H1 (cell line): Measurements from ENCODE around the gene HOXB5. TPM values are rescaled to one million over a fixed set of nuclear protein-coding genes. Genes with fewer than 3 reads are reported as not detected.
A peak's percentile ranks its signal among the peaks of the same experiment; 100 is the strongest.

Source experiments
- CTCF ChIA-PET: fragments of 300-600 bp; sonication (Branson Sonifier 250); formaldehyde crosslinking; loops from one replicate; lab custom pipeline; 2021; ENCODE audit not compliant: partially characterized antibody; lab: Charles Lee
- POLR2A ChIA-PET: fragments of 300-600 bp; sonication (Branson Sonifier 250); formaldehyde crosslinking; loops from one replicate; lab custom pipeline; 2021; ENCODE audit warnings: inconsistent platforms; ENCODE audit not compliant: partially characterized antibody; lab: Charles Lee
- DNase-seq, 2 experiments: peaks; one replicate each; pipeline versions ENCODE4 v3.0.0 to v3.0.0-alpha.2; 2010 to 2022; ENCODE audit warnings: low spot score in 2 of 2, low read depth in 1 of 2, mixed read lengths in 1 of 2
- FAIRE-seq: peaks from 2 replicates; lab custom pipeline; 2011; peaks lifted over from hg19 to GRCh38; lab: Jason Lieb, UNC
- H2AFZ ChIP-seq: 2 replicates; pipeline ENCODE4 v1.8.1; 2012; ENCODE audit warnings: low read length, inconsistent platforms
- H2AK5ac ChIP-seq: 2 replicates; pipeline ENCODE4 v1.6.1; 2013; ENCODE audit warnings: low read depth, low read length
- H2BK120ac ChIP-seq: replicated peaks from 2 replicates; pipeline ENCODE3; 2013; ENCODE audit warnings: low read depth, low read length, inconsistent platforms
- H2BK12ac ChIP-seq: 2 replicates; pipeline ENCODE4 v1.6.1; 2013; ENCODE audit warnings: low read depth, low read length
- H2BK15ac ChIP-seq: 2 replicates; pipeline ENCODE4 v1.6.1; 2013; ENCODE audit warnings: low read length
- H2BK20ac ChIP-seq: 2 replicates; pipeline ENCODE4 v1.6.1; 2013; ENCODE audit warnings: low read length
- H2BK5ac ChIP-seq: 2 replicates; pipeline ENCODE4 v1.6.1; 2013; ENCODE audit warnings: low read depth, low read length
- H3K14ac ChIP-seq: 2 replicates; pipeline ENCODE4 v1.6.1; 2013; ENCODE audit warnings: inconsistent platforms; ENCODE audit not compliant: insufficient read length
- H3K18ac ChIP-seq: 2 replicates; pipeline ENCODE4 v1.6.1; 2013; ENCODE audit warnings: low read length; ENCODE audit errors: extremely low read depth
- H3K23ac ChIP-seq: 2 replicates; pipeline ENCODE4 v1.6.1; 2013; ENCODE audit warnings: inconsistent platforms; ENCODE audit not compliant: insufficient read length
- H3K23me2 ChIP-seq: 2 replicates; pipeline ENCODE4 v1.6.1; 2013; ENCODE audit warnings: low read depth, low read length
- H3K27ac ChIP-seq: 2 replicates; pipeline ENCODE4 v1.6.1; 2011; ENCODE audit warnings: low read depth, low read length, inconsistent platforms
- H3K27me3 ChIP-seq, 4 experiments: replicated peaks in 1 of 4; 1 replicate in 1 of 4; 2 replicates in 3 of 4; pipeline versions ENCODE4 v1.6.1 to v1.8.1; 2011 to 2013; ENCODE audit warnings: low read length in 3 of 4, mild to moderate bottlenecking in 3 of 4, inconsistent platforms in 2 of 4, mixed read lengths in 2 of 4, moderate library complexity in 1 of 4; ENCODE audit not compliant: control insufficient read depth in 3 of 4, insufficient read depth in 3 of 4; ENCODE audit errors: extremely low read depth in 1 of 4
- H3K36me3 ChIP-seq, 4 experiments: 2 replicates each; pipeline versions ENCODE4 v1.6.1 to v1.8.1; 2011 to 2013; ENCODE audit warnings: mild to moderate bottlenecking in 4 of 4, low read length in 3 of 4, moderate library complexity in 2 of 4, control low read depth in 1 of 4, inconsistent platforms in 1 of 4; ENCODE audit not compliant: insufficient read depth in 4 of 4, control insufficient read depth in 2 of 4
- H3K4ac ChIP-seq: replicated peaks from 2 replicates; pipeline ENCODE3; 2013; ENCODE audit warnings: low read length, low read depth, mixed read lengths, inconsistent platforms; ENCODE audit not compliant: insufficient read length
- H3K4me1 ChIP-seq, 4 experiments: replicated peaks in 1 of 4; 1 replicate in 1 of 4; 2 replicates in 3 of 4; pipeline versions ENCODE4 v1.6.1 to v1.8.1; 2011 to 2013; ENCODE audit warnings: low read length in 3 of 4, inconsistent platforms in 2 of 4, mixed read lengths in 1 of 4; ENCODE audit not compliant: insufficient read depth in 4 of 4, control insufficient read depth in 3 of 4
- H3K4me2 ChIP-seq, 2 experiments: 2 replicates each; pipeline versions ENCODE4 v1.6.1 to v1.8.1; 2011 to 2013; ENCODE audit warnings: low read depth in 2 of 2, low read length in 2 of 2, control low read depth in 1 of 2, inconsistent platforms in 1 of 2, mild to moderate bottlenecking in 1 of 2; ENCODE audit not compliant: insufficient read depth in 1 of 2
- H3K4me3 ChIP-seq, 4 experiments: fragments of 200-600, 300-600 bp in 1 of 4; sonication (generic), shearing (Covaris generic), sonication (Bioruptor Twin) in 1 of 4; 2 replicates each; pipeline versions ENCODE4 v1.5.1 to v1.8.1; 2011 to 2016; ENCODE audit warnings: low read length in 4 of 4, low read depth in 3 of 4, control low read depth in 2 of 4, inconsistent platforms in 2 of 4, mild to moderate bottlenecking in 2 of 4, mixed read lengths in 1 of 4, moderate library complexity in 1 of 4; ENCODE audit not compliant: insufficient read depth in 2 of 4; ENCODE audit errors: extremely low read depth in 1 of 4
- H3K56ac ChIP-seq: replicated peaks from 2 replicates; pipeline ENCODE3; 2013; ENCODE audit warnings: low read depth, mild to moderate bottlenecking, mixed read lengths, low read length, inconsistent platforms; ENCODE audit not compliant: insufficient read length
- H3K79me1 ChIP-seq: 2 replicates; pipeline ENCODE4 v1.6.1; 2013; ENCODE audit warnings: low read depth, low read length, control low read depth
- H3K79me2 ChIP-seq, 2 experiments: 2 replicates each; pipeline versions ENCODE4 v1.6.1 to v1.8.1; 2012 to 2013; ENCODE audit warnings: low read length in 2 of 2, mild to moderate bottlenecking in 2 of 2, inconsistent platforms in 1 of 2; ENCODE audit not compliant: insufficient read depth in 2 of 2, control insufficient read depth in 1 of 2
- H3K9ac ChIP-seq, 4 experiments: replicated peaks in 1 of 4; 1 replicate in 1 of 4; 2 replicates in 3 of 4; pipeline versions ENCODE4 v1.6.1 to v1.8.1; 2011 to 2013; ENCODE audit warnings: low read depth in 3 of 4, low read length in 3 of 4, control low read depth in 2 of 4, mild to moderate bottlenecking in 2 of 4, moderate library complexity in 2 of 4, inconsistent platforms in 1 of 4; ENCODE audit errors: extremely low read depth in 1 of 4
- H3K9me3 ChIP-seq, 2 experiments: 2 replicates each; pipeline versions ENCODE4 v1.6.1 to v1.8.1; 2012 to 2013; ENCODE audit warnings: mild to moderate bottlenecking in 2 of 2, moderate library complexity in 2 of 2, control low read depth in 1 of 2, inconsistent platforms in 1 of 2, low read depth in 1 of 2, low read length in 1 of 2, mixed read lengths in 1 of 2; ENCODE audit not compliant: insufficient read depth in 2 of 2
- H4K20me1 ChIP-seq, 2 experiments: replicated peaks in 1 of 2; 2 replicates each; pipeline versions ENCODE3 to v1.8.1; 2011 to 2013; ENCODE audit warnings: inconsistent platforms in 2 of 2, low read length in 2 of 2, mild to moderate bottlenecking in 1 of 2; ENCODE audit not compliant: insufficient read depth in 2 of 2, control insufficient read depth in 1 of 2
- H4K5ac ChIP-seq: 2 replicates; pipeline ENCODE4 v1.6.1; 2013; ENCODE audit warnings: low read length, low read depth, mixed read lengths, inconsistent platforms; ENCODE audit not compliant: insufficient read length
- H4K8ac ChIP-seq: 2 replicates; pipeline ENCODE4 v1.8.0; 2013; ENCODE audit warnings: mild to moderate bottlenecking, moderate library complexity, low read length, inconsistent platforms; ENCODE audit not compliant: insufficient read depth; ENCODE audit errors: extremely low read depth
- H4K91ac ChIP-seq: replicated peaks from 2 replicates; pipeline ENCODE3; 2013; ENCODE audit warnings: low read length, mixed read lengths, inconsistent platforms; ENCODE audit not compliant: insufficient read length
- CREB1 ChIP-seq: IDR thresholded peaks from 2 replicates; pipeline ENCODE4 v1.6.1; 2012; ENCODE audit warnings: inconsistent platforms
- CTCF ChIP-seq, 3 experiments: IDR thresholded peaks; 1 replicate in 2 of 3; 2 replicates in 1 of 3; pipeline versions ENCODE4 v1.5.1 to v1.6.1; 2011; ENCODE audit warnings: low read length in 3 of 3, mild to moderate bottlenecking in 3 of 3, inconsistent platforms in 2 of 3, low read depth in 1 of 3, moderate library complexity in 1 of 3; ENCODE audit not compliant: insufficient read depth in 1 of 3; ENCODE audit errors: control extremely low read depth in 1 of 3
- FOSL1 ChIP-seq: IDR thresholded peaks from 2 replicates; pipeline ENCODE4 v1.6.1; 2011; ENCODE audit warnings: mild to moderate bottlenecking, low read depth, low read length, moderate library complexity; ENCODE audit not compliant: insufficient read depth
- KDM5A ChIP-seq: fragments of 200-600 bp; IDR thresholded peaks from 2 replicates; pipeline ENCODE4 v1.7.1; 2012; ENCODE audit warnings: mild to moderate bottlenecking, low read length, inconsistent platforms, mixed read lengths
- POLR2A ChIP-seq, 2 experiments: IDR thresholded peaks; 1 replicate in 1 of 2; 2 replicates in 1 of 2; pipeline ENCODE4 v1.6.1; 2011; ENCODE audit warnings: low read depth in 2 of 2, low read length in 2 of 2, mild to moderate bottlenecking in 2 of 2; ENCODE audit errors: control extremely low read depth in 1 of 2
- RAD21 ChIP-seq, 2 experiments: IDR thresholded peaks in 1 of 2; conservative IDR thresholded peaks in 1 of 2; 2 replicates each; pipeline ENCODE4 v1.6.1; 2011; ENCODE audit warnings: low read depth in 2 of 2, low read length in 2 of 2, improper control_type of control experiment in 1 of 2, inconsistent platforms in 1 of 2, mild to moderate bottlenecking in 1 of 2, moderate library complexity in 1 of 2
- RFX5 ChIP-seq: IDR thresholded peaks from 2 replicates; pipeline ENCODE4 v1.6.1; 2011; ENCODE audit warnings: low read depth, low read length, improper control_type of control experiment, borderline replicate concordance
- SP4 ChIP-seq: IDR thresholded peaks from 2 replicates; pipeline ENCODE4 v1.6.1; 2012; ENCODE audit warnings: low read length, inconsistent platforms
- TAF1 ChIP-seq: IDR thresholded peaks from 2 replicates; pipeline ENCODE4 v1.6.1; 2011; ENCODE audit warnings: mild to moderate bottlenecking, low read depth, low read length
- TEAD4 ChIP-seq: IDR thresholded peaks from 2 replicates; pipeline ENCODE4 v1.6.1; 2012; ENCODE audit warnings: low read depth, low read length, inconsistent platforms, mixed read lengths
- YY1 ChIP-seq: IDR thresholded peaks from 2 replicates; pipeline ENCODE4 v1.6.1; 2011; ENCODE audit warnings: low read depth, mild to moderate bottlenecking, low read length
- WGBS, 2 experiments: shearing (Covaris generic) in 1 of 2; methylation state at CpG; one replicate each; pipeline versions ENCODE4 v1.1.6 to v1.1.7; 2013 to 2015; ENCODE audit warnings: low lambda C conversion rate in 2 of 2, mixed read lengths in 2 of 2, inconsistent platforms in 1 of 2, low coverage in 1 of 2, missing lambda C conversion rate in 1 of 2; ENCODE audit not compliant: insufficient replicate concordance in 2 of 2, insufficient coverage in 1 of 2, insufficient read length in 1 of 2; ENCODE audit errors: extremely low coverage in 1 of 2, missing lambda C conversion rate in 1 of 2; 5-methylcytosine and 5-hydroxymethylcytosine counted together
- polyA plus RNA-seq, 7 experiments: library from polyadenylated mRNA; depleted of rRNA in 3 of 7; stranded (reverse) in 5 of 7; unstranded in 2 of 7; fragments of >200 nt in 5 of 7; fragments of 200-250 nt in 2 of 7; gene quantifications; 1 replicate in 5 of 7; 2 replicates in 1 of 7; 4 replicates in 1 of 7; pipeline versions ENCODE4 v1.2.1 to v1.2.3, GENCODE V29; 2011 to 2013; ENCODE audit warnings: missing spikeins in 2 of 7, mixed read lengths in 2 of 7
- total RNA-seq: library from RNA; stranded (reverse); fragmentation: NEBNext Ultra II Directional; extraction: Animal tissue kit (Norgen Biotek cat#: 25700); gene quantifications from 2 replicates; pipeline ENCODE4 v1.2.1, GENCODE V29; 2021

HOXB5 gene
- total and polyA plus RNA-seq, 2 of the 8 experiments (the other 6 are each of a cell fraction or from before 2014, with no cell fraction given), result not detected

DNA sequence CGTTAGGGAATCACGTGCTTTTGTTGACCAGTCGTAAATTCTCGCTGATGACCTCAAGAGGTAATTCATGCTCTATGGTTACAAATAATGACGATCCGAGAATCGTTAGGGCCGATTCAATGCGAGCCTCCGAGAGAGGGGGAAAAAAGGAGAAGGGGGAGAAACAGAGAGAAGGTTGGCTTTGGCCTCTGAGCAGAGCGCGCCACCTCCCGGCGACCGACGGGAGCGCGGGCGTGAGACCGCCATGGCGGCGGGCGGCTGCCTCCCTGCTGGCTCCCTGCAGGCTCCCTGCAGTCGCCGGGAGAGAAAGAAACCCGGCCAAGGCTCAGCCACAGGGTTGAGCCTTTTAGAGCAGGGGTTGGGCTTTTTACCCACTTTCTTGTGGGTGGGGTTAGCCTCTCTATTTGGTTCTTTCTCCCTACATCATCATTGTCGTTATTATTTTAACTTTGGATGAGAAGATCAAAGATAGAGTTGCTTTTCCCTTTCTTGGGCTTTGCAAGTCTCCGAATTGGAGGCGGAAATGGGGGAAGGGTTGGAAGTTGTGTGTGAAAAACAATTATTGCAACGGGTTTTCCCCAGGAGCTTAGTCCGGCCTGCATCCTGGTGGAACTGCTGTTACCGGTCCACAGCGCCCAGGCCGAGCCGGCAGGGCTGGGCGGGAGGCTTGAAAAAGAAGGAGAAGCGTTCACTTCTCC is 410 bp upstream of the HOXB5 start:
- H2AK5ac ChIP-seq, result no peak overlapping the region
- H3K36me3 ChIP-seq, result no peaks in the 10 kb centered on the region; a peak in 1 of 8 replicates
- H3K18ac ChIP-seq, result no peak overlapping the region; the same call in 1 of the 2 replicates
- ChIA-PET CTCF (interaction anchor here (0.7 to 7.0 kb wide), 39 partner anchors 15 to 435 kb away, joined by 3 to 53 read pairs (median 5); partner anchors contain the start of gene HOXB9), POLR2A (no interaction called here)
- no peak overlapping the region for H3K27ac ChIP-seq
- H3K14ac ChIP-seq, result no peak overlapping the region
- no peak overlapping the region for H2BK120ac ChIP-seq
- FAIRE-seq, result no peak
- H3K56ac ChIP-seq, result no peak overlapping the region
- H4K20me1 ChIP-seq, result peaks cover 37 to 45% of the 10 kb centered on the region in 2 experiments
- peak overlapping the region in 1 of 2 experiments; percentile 45; a peak in 3 of 4 replicates for H3K4me2 ChIP-seq
- no peak overlapping the region for H3K4ac ChIP-seq
- no peaks in the 10 kb centered on the region; a peak in 1 of 4 replicates for H3K9me3 ChIP-seq
- peaks cover 0 to 12% (median 4%) of the 10 kb centered on the region in 4 experiments; a peak in 5 of 7 replicates for H3K4me1 ChIP-seq
- H2BK5ac ChIP-seq, result no peak overlapping the region
- WGBS, 2 experiments, result 4% methylated on average over 33 of the region's 37 CpGs; no CpG with 5 or more reads in 1 of the 2 experiments
- no peak overlapping the region for H4K8ac ChIP-seq
- H2BK12ac ChIP-seq, result no peak overlapping the region
- H3K23me2 ChIP-seq, result no peaks in the 10 kb centered on the region; the same call in 1 of the 2 replicates
- peaks cover 96 to 100% (median 99%) of the 10 kb centered on the region in 4 experiments for H3K27me3 ChIP-seq
- H4K91ac ChIP-seq, result no peak overlapping the region
- no peak overlapping the region for H4K5ac ChIP-seq
- no peak overlapping the region for H3K4me3 ChIP-seq
- peak; percentile 51 to 95 for DNase-seq
- no peak overlapping the region for H2AFZ ChIP-seq
- H2BK15ac ChIP-seq, result no peak overlapping the region
- no peaks in the 10 kb centered on the region for H3K79me1 ChIP-seq
- no peak overlapping the region for H3K9ac ChIP-seq
- H3K79me2 ChIP-seq, result no peaks in the 10 kb centered on the region
- no peak overlapping the region for H3K23ac ChIP-seq
- no peak overlapping the region for H2BK20ac ChIP-seq
- TF ChIP-seq KDM5A (no peak), FOSL1 (no peak), CREB1 (no peak), POLR2A (IDR thresholded peaks at IDR 0.05; ENCODE audit: control extremely low read depth in 1 of 2, low read depth in 2 of 2, low read length in 2 of 2) (no peak), SP4 (no peak), CTCF (IDR thresholded peaks at IDR 0.05; ENCODE audit: control extremely low read depth in 1 of 3, insufficient read depth in 1 of 3, low read depth in 1 of 3, low read length in 3 of 3) (peak; percentile 86 to 89 (median 89)), RFX5 (no peak), TAF1 (no peak), YY1 (peak; percentile 94), RAD21 (IDR thresholded peaks at IDR 0.05 in 1 of 2, conservative IDR thresholded peaks at IDR 0.05 in 1 of 2; ENCODE audit: low read depth in 2 of 2, low read length in 2 of 2) (peak; percentile 90 to 91), TEAD4 (no peak)
